Measurements from ENCODE around the gene LYZL4.

LYZL4 gene

DNA sequence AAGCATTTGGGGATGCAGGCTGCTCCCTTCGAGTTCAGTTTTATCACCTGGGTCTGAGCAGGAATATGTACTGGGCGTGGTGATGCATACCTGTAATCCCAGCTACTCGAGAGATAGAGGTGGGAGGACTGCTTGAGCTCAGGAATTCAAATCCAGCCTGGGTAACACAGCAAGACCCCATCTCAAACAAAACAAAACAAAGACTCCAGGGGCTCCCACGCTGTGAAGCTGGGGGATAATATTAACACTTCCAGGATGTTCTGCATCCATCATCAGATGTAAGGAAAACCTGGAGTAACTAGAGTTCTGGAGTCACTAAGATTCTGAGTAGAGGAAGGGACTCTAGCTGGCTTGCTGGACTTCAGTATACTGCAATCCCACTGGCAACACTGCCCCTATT, 40.6 kb downstream of the LYZL4 start:
- no peak for DNase-seq

DNA sequence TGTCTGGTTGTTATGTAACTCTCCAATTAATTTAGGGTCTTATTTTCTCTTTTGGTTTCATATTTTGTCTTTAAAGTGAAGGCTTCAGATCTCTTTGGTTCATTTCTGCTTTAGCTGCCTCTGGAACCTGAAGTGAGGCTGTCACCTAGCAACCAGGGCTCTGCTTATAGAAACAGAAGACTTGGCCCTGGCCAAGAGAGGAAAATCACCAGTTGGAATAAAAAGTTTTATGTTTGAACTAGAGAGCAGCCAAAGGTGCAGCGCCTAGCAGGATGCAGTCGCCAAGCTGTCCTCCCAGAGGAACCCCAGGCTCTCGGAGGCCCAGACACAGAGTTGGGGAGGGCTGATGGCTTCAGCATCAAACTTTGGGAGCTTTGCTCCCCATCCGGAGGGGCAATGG, 41.1 kb downstream of the LYZL4 start:
- DNase-seq = no peak

DNA sequence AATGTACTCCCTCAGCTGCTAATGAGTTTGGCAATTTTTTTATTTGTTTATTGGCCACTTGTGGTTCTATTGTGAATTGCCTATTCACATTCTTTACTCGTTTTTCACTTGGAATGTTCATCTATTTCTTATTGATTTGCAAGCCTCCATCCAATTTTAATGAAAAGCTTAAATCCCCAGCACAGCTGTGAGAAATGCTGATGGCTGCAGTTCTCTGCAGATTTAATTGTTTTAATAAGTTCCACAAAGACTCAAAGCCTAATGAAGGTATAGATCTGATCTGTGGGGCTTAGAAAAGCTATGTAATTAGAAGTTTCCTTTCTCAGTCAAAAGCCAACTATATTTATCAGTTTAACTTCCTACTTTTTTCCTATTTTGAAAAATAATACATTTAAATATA, 41.5 kb downstream of the LYZL4 start:
- DNase-seq = no peak

DNA sequence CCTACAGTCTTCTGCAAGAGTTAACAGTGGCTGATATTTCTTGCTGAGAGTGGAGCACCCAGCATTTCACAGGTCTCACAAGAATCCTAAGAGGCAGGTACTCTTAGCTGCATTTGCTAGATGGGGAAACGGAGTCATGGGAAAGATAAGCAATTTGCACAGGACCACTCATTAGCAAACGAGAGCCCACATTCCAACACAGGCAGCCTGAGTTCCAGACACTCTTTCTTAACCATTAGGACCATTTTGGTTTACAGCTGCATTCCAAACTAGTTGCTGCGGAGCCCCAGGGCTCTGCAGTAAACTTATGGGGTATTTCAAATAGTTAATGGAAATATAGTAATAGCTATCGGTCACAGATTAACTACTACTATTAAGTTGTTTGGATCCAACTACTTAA, 42.5 kb downstream of the LYZL4 start:
- DNase-seq = no peak

DNA sequence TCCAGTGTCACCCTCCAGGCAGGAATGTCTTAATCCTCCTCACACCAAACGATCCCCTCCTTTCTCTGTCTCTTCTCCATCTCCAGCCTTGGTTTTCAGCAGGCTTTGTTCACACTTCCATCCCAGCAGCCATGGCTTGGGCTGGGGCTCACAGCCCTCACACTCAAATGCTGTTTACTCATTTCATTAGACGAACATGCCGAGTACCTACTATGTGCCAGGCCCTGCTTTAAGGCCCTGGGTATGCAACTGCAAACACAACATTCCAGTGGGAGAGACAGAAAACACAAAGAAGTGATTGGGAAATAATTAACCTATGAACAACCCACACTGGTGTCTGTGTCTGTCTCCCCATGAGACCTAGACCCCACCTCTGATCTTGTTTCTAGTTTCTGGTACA, 43.9 kb downstream of the LYZL4 start:
- no peak for DNase-seq

DNA sequence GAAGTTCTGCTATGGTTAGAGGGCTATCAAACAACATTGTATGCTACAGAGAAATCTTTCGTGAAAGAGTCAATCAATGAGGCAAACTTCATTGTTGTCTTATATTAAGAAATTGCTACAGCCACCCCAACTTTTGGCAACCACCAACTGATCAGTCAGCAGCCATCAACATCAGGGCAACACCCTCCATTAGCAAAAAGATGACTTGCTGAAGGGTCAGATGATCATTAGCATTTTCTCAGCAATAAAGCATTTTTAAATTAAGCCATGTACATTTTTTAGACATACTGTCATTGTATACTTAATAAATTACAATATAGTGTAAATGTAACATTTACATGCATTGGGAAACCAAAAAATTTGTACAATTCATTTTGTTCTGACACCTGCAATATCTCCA, 53.1 kb downstream of the LYZL4 start:
- no peak for DNase-seq

DNA sequence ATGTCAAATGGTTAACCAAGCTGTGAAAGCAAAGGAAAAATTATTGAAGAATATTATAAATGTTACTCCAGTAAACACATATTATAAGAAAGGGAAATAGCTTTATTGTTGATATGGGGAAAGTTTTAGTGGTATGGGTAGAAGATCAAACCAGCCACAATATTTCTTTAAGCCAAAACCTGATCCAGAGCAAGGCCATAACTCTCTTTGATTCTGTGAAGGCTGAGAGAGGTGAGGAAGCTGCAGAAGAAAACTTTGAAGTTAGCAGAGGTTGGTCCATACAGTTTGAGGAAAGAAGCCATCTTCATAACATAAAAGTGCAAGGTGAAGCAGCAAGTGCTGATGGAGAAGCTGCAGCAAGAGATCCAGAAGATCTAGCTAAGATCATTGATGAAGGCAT, 54.8 kb downstream of the LYZL4 start:
- no peak for DNase-seq

DNA sequence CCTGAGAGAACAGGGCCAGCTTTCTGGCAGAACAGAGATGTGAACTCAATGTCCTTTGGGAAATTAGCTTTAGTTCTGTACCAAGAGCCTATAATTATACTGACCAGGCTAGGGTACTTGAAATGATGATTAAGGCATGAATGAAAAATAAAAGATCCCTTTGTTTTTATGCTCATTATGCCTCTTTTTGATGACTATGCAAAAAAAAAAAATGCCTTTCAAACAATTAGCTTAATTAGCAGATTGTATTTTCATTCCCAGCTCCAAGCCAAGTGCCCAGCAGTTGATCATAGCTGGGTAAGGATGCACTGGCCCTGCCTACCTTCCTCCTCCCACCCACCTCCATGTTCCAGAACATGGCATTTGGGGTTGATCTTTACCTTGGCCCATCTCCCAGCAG, 56.8 kb downstream of the LYZL4 start:
- no peak for DNase-seq

DNA sequence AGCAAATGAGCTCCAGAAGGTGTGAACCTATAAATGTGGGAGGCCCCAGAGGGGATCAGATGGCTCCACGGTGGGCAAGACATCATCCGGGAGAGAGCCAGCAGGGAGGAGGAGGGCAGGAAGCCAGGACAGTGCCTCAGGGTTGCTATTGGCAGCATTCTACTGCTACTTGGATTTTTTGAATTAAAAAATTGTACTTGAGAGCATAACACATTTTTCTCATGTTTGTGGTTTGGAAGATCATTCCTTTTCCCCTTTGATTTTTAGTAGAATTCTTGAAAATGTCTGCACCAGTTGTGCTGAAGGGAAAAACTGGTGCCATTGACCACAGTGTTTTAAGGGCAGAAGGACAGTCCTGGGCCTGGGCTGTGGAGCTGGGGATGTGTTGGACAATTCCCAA, 59.2 kb downstream of the LYZL4 start:
- DNase-seq = no peak

DNA sequence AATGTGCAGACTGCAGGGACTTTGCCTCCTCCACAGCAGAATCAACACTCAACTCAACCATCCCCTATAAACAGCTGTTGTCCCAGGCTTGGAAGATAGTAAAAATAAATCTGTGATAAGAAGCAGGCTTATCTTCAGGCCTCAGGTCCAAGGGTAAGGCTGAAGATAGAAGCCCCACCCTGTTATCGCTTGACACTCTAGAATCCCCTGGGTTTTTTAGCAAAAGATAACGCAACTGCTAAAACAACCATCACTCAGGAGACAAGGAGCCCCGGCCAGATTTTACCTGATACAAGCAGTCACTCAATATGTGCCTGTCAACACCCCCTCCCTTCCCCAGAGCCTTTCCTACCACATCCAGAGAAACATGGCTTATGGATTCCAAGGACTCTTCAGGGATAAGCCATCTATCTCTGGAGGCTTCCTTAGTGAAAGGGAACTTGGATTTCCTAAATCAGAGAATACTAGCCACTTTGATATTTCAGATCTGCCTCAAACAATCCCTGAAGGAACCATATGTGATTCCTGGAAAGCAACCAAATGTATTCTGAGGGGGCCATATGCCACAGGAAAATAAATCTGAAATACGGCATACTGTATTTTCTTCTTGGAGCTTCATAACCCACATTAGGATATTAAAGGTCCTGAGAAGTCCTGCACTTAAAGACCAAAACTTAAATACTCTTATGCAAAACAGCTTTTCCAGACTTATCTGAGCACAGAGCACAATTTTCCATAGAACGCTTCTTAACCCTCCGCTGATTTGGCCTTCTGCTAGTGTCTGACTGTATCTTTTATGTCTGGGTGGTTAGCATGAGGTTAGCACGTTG, 60.4 kb downstream of the LYZL4 start:
- DNase-seq = no peak

DNA sequence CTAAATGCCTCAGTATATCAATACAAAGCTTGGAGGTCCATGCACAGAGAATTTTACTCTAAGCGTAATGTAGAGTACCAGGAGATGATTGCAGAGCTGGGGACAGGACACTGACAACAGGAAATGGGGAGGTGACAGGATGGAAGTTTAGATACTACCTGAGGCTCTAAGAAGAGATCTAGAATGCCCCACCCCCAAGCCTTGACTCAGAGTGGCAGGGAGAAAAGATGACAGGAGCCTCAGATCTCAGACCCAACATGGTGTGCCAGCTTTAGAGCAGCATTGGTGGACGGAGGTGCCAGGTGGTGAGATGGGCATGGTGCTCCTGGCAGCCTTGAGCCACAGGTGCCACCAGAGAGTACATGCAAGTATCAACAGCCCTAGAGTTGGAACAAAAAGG, 62.5 kb downstream of the LYZL4 start:
- no peak for DNase-seq
